Lung (tissue), 12 donors: ENCODE measurements around the gene PTPRN2. TPM values are rescaled to one million over a fixed set of nuclear protein-coding genes. Genes with fewer than 3 reads are reported as not detected.

Experiments
- ATAC-seq: fragments of 200-7000 bp; cut with Tn5 transposase; one replicate; pipeline ENCODE4 v1.9.1; 2020; ENCODE audit warnings: moderate number of reproducible peaks; ENCODE audit not compliant: insufficient read depth, low FRiP score
- DNase-seq, 3 donors: peaks; one replicate each; pipeline ENCODE4 v3.0.0-alpha.2; 2013 to 2017
- H3K27ac ChIP-seq, 2 donors: one replicate each; pipeline ENCODE4 v1.5.1; 2013; ENCODE audit warnings: mild to moderate bottlenecking in 2 of 2, moderate library complexity in 2 of 2, control low read depth in 1 of 2, inconsistent platforms in 1 of 2, low read depth in 1 of 2, low read length in 1 of 2
- H3K27me3 ChIP-seq, 3 donors: one replicate each; pipeline ENCODE4 v1.5.1; 2013; ENCODE audit warnings: low read length in 2 of 3; ENCODE audit not compliant: control insufficient read depth in 3 of 3, insufficient read depth in 3 of 3
- H3K36me3 ChIP-seq, 4 donors: one replicate each; pipeline ENCODE4 v1.5.1; 2013; ENCODE audit warnings: low read length in 4 of 4, mild to moderate bottlenecking in 1 of 4, moderate library complexity in 1 of 4; ENCODE audit not compliant: control insufficient read depth in 4 of 4, insufficient read depth in 4 of 4
- H3K4me1 ChIP-seq, 5 donors: one replicate each; pipeline ENCODE4 v1.5.1; 2013; ENCODE audit warnings: low read length in 5 of 5, mild to moderate bottlenecking in 2 of 5, moderate library complexity in 1 of 5; ENCODE audit not compliant: control insufficient read depth in 5 of 5, insufficient read depth in 5 of 5
- H3K4me3 ChIP-seq: one replicate; pipeline ENCODE4 v1.5.1; 2013; ENCODE audit warnings: mild to moderate bottlenecking, control low read depth, moderate library complexity
- H3K9ac ChIP-seq, 2 donors: one replicate each; pipeline ENCODE4 v1.5.1; 2013; ENCODE audit warnings: low read length in 2 of 2, control low read depth in 1 of 2; ENCODE audit not compliant: insufficient read depth in 1 of 2
- H3K9me3 ChIP-seq, 4 donors: one replicate each; pipeline ENCODE4 v1.5.1; 2013; ENCODE audit warnings: low read length in 3 of 4, mild to moderate bottlenecking in 1 of 4, moderate library complexity in 1 of 4; ENCODE audit not compliant: control insufficient read depth in 4 of 4, insufficient read depth in 3 of 4
- WGBS, 2 donors: extraction: QIAGEN DNeasy Blood & Tissue Kit; methylation state at CpG; one replicate each; pipeline ENCODE4 v1.1.7; 2013; 5-methylcytosine and 5-hydroxymethylcytosine counted together
- polyA plus RNA-seq, 2 donors: library from polyadenylated mRNA; stranded (reverse); fragments of 200-250 nt; gene quantifications; one replicate each; pipeline ENCODE4 v1.2.1, GENCODE V29; 2013
- total RNA-seq, 2 donors: library from RNA; depleted of rRNA in 1 of 2; stranded (reverse); fragments of >200 nt in 1 of 2; gene quantifications; one replicate each; pipeline ENCODE4 v1.2.1, GENCODE V29; 2014 to 2021
- TF ChIP-seq, protein P1 (sequence below): IDR thresholded peaks from 2 replicates; pipeline ENCODE4 v1.5.1; 2012; ENCODE audit warnings: mild to moderate bottlenecking; ENCODE audit errors: control extremely low read depth, extremely low read depth
- donor health status: control.
- donor health status: control.
- donor health status: Bipolar disorder and iron deficiency.
- donor health status: healthy.
- donor health status: DM: yes; HTN: yes; CAD: no.

PTPRN2 gene
- total and polyA plus RNA-seq, 4 donors, result 2.1 to 7.4 (median 4.4) TPM

GRCh38 chr7:157977306-157977705 is 610.3 kb downstream of the PTPRN2 start:
- no peaks in the 10 kb centered on the region for H3K4me1 ChIP-seq
- H3K27me3 ChIP-seq, result no peaks in the 10 kb centered on the region
- H3K4me3 ChIP-seq, result no peak overlapping the region
- H3K9ac ChIP-seq, result no peak overlapping the region
- ATAC-seq (no peak), DNase-seq (no peak)
- WGBS, 2 donors, result 87 to 90% methylated on average over 5 of the region's 5 CpGs
- H3K36me3 ChIP-seq, result no peaks in the 10 kb centered on the region
- H3K9me3 ChIP-seq, result peaks cover 0 to 31% (median 0%) of the 10 kb centered on the region in 4 donors
- H3K27ac ChIP-seq, result no peak overlapping the region
- TF ChIP-seq, protein P1, sequence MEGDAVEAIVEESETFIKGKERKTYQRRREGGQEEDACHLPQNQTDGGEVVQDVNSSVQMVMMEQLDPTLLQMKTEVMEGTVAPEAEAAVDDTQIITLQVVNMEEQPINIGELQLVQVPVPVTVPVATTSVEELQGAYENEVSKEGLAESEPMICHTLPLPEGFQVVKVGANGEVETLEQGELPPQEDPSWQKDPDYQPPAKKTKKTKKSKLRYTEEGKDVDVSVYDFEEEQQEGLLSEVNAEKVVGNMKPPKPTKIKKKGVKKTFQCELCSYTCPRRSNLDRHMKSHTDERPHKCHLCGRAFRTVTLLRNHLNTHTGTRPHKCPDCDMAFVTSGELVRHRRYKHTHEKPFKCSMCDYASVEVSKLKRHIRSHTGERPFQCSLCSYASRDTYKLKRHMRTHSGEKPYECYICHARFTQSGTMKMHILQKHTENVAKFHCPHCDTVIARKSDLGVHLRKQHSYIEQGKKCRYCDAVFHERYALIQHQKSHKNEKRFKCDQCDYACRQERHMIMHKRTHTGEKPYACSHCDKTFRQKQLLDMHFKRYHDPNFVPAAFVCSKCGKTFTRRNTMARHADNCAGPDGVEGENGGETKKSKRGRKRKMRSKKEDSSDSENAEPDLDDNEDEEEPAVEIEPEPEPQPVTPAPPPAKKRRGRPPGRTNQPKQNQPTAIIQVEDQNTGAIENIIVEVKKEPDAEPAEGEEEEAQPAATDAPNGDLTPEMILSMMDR, result no peak

- Histone ChIP-seq H3K27ac (no peak overlapping the region), H3K4me1 (no peaks in the 10 kb centered on the region), H3K9ac (no peak overlapping the region), H3K4me3 (no peak overlapping the region), H3K27me3 (no peaks in the 10 kb centered on the region), H3K9me3 (peaks cover 0 to 31% (median 0%) of the 10 kb centered on the region in 4 donors), H3K36me3 (no peaks in the 10 kb centered on the region)
- ATAC-seq, result no peak
- DNase-seq, result no peak
- TF ChIP-seq, protein P1, result no peak
- WGBS, 2 donors, result 93 to 96% methylated on average over 10 of the region's 10 CpGs
Measured at GRCh38 chr7:157976406-157976805, 611.2 kb downstream of the PTPRN2 start.

- H3K4me3 ChIP-seq, result no peak overlapping the region
- H3K4me1 ChIP-seq, result no peaks in the 10 kb centered on the region
- ATAC-seq, result no peak
- TF ChIP-seq, protein P1, result no peak
- no peak overlapping the region for H3K9ac ChIP-seq
- H3K36me3 ChIP-seq, result no peaks in the 10 kb centered on the region
- 88 to 89% methylated on average over 21 of the region's 21 CpGs for WGBS, 2 donors
- H3K9me3 ChIP-seq, result peaks cover 0 to 31% (median 0%) of the 10 kb centered on the region in 4 donors
- no peaks in the 10 kb centered on the region for H3K27me3 ChIP-seq
- H3K27ac ChIP-seq, result no peak overlapping the region
- DNase-seq, result no peak
Measured at GRCh38 chr7:157975401-157976372, 611.9 kb downstream of the PTPRN2 start.
